ENCODE data around the gene VSTM2L.

GRCh38 chr20:37904845-37905373 lies 2.0 kb downstream of the VSTM2L start:
- TF ChIP-seq CTCF (IDR thresholded peaks at IDR 0.05; ENCODE audit: low read length) (no peak), EZH2 (IDR thresholded peaks at IDR 0.05; ENCODE audit: borderline replicate concordance, low read length) (no peak)

All from OCI-LY1 (cell line).